K562 (cell line): ENCODE data around the gene URGCP. TPM values are rescaled to one million over a fixed set of nuclear protein-coding genes. Genes with fewer than 3 reads are reported as not detected.

ENCODE experiments used
- ARID1B ChIP-seq: fragments of 450-650 bp; IDR thresholded peaks from 2 replicates; pipeline ENCODE4 v1.6.1; 2016; ENCODE audit warnings: antibody characterized with exemption, mild to moderate bottlenecking, inconsistent platforms
- DIDO1 ChIP-seq: fragments of 450-650 bp; IDR thresholded peaks from 2 replicates; pipeline ENCODE4 v1.6.1; 2016; ENCODE audit warnings: low read depth, missing biosample characterization, missing genetic modification characterization
- ESRRB ChIP-seq: fragments of 250-450 bp; sonication (Bioruptor Pico); IDR thresholded peaks from 2 replicates; pipeline ENCODE4 v1.5.0; 2020; ENCODE audit warnings: mild to moderate bottlenecking, moderate library complexity, borderline replicate concordance
- GTF2F1 ChIP-seq: IDR thresholded peaks from 2 replicates; pipeline ENCODE4 v1.6.1; 2011; ENCODE audit warnings: low read depth, low read length, improper control_type of control experiment
- HINFP ChIP-seq: fragments of 450-650 bp; conservative IDR thresholded peaks from 2 replicates; pipeline ENCODE4 v1.6.1; 2016; ENCODE audit warnings: missing genetic modification characterization, low read depth, mild to moderate bottlenecking, control low read depth, missing compliant biosample characterization
- IFI16 ChIP-seq: fragments of 250-450 bp; sonication (Bioruptor Pico); IDR thresholded peaks from 2 replicates; pipeline ENCODE4 v2.1.2; 2022; ENCODE audit warnings: mild to moderate bottlenecking, inconsistent platforms
- ILF3 ChIP-seq: fragments of 450-650 bp; IDR thresholded peaks from 2 replicates; pipeline ENCODE4 v1.6.1; 2018; ENCODE audit warnings: antibody characterized with exemption, mild to moderate bottlenecking, moderate library complexity, borderline replicate concordance
- MAX ChIP-seq: sonication (generic); formaldehyde crosslinking; IDR thresholded peaks from 2 replicates; pipeline ENCODE4 v1.9.0; 2022; ENCODE audit warnings: mild to moderate bottlenecking, missing genetic modification reagents
- MTA1 ChIP-seq: fragments of 450-650 bp; IDR thresholded peaks from 2 replicates; pipeline ENCODE4 v1.6.1; 2017; ENCODE audit warnings: borderline replicate concordance
- POLR2B ChIP-seq: fragments of 450-650 bp; IDR thresholded peaks from 2 replicates; pipeline ENCODE4 v1.6.1; 2018; ENCODE audit warnings: low read depth; ENCODE audit not compliant: partially characterized antibody
- RBM17 ChIP-seq: fragments of 200-400 bp; formaldehyde crosslinking; IDR thresholded peaks from 2 replicates; pipeline ENCODE4 v1.6.1; 2017; ENCODE audit warnings: low read depth, mild to moderate bottlenecking, low read length, borderline replicate concordance
- RBM25 ChIP-seq: fragments of 200-400 bp; formaldehyde crosslinking; IDR thresholded peaks from 2 replicates; pipeline ENCODE4 v1.6.1; 2018; ENCODE audit warnings: low read length, low read depth, moderate library complexity; ENCODE audit not compliant: severe bottlenecking
- SAFB ChIP-seq: fragments of 200-400 bp; formaldehyde crosslinking; IDR thresholded peaks from 2 replicates; pipeline ENCODE4 v1.6.1; 2017; ENCODE audit warnings: low read depth, low read length, borderline replicate concordance
- SIN3A ChIP-seq, 2 experiments: fragments of 150-350 bp in 1 of 2; IDR thresholded peaks; 2 replicates each; pipeline ENCODE4 v1.6.1; 2011 to 2016; ENCODE audit warnings: borderline replicate concordance in 2 of 2, low read depth in 2 of 2, low read length in 2 of 2, mild to moderate bottlenecking in 2 of 2, moderate library complexity in 2 of 2; ENCODE audit not compliant: control insufficient read depth in 1 of 2
- SMARCA5 ChIP-seq: fragments of 450-650 bp; IDR thresholded peaks from 2 replicates; pipeline ENCODE4 v1.6.1; 2016
- ZBTB8A ChIP-seq: fragments of 450-650 bp; IDR thresholded peaks from 2 replicates; pipeline ENCODE4 v1.6.1; 2018; ENCODE audit warnings: mild to moderate bottlenecking, moderate library complexity; ENCODE audit not compliant: partially characterized antibody
- ZKSCAN8 ChIP-seq: fragments of 200-800 bp; sonication (Bioruptor generic); IDR thresholded peaks from 2 replicates; pipeline ENCODE4 v1.6.1; 2016; ENCODE audit warnings: missing genetic modification characterization, missing compliant biosample characterization
- ZNF124 ChIP-seq: sonication (generic); formaldehyde crosslinking; IDR thresholded peaks from 2 replicates; pipeline ENCODE4 v1.8.1; 2022; ENCODE audit warnings: missing genetic modification reagents
- ZNF785 ChIP-seq: fragments of 250-450 bp; sonication (Bioruptor Pico); IDR thresholded peaks from 2 replicates; pipeline ENCODE4 v1.4.0; 2020; ENCODE audit warnings: mild to moderate bottlenecking
- ZNF79 ChIP-seq: fragments of 250-450 bp; sonication (Bioruptor Pico); IDR thresholded peaks from 2 replicates; pipeline ENCODE4 v1.4.0; 2020; ENCODE audit warnings: low read depth, mild to moderate bottlenecking, moderate library complexity
- polyA plus RNA-seq, 8 experiments: library from polyadenylated mRNA; depleted of rRNA in 4 of 8; stranded (reverse) in 5 of 8; unstranded in 3 of 8; fragments of >200 nt; fragmentation: Nextera tagmentation in 2 of 8; fragmentation: Illumina TruSeq in 1 of 8; extraction: Ambion mirVana in 2 of 8; extraction: Trizol in 1 of 8; gene quantifications; 2 replicates each; pipeline versions ENCODE4 v1.2.1 to v1.2.3, GENCODE V29; 2011 to 2014; ENCODE audit warnings: inconsistent platforms in 1 of 8, missing spikeins in 1 of 8
- total RNA-seq, 7 experiments: library from RNA; depleted of rRNA in 6 of 7; stranded (reverse); fragments of >200 nt in 6 of 7; fragmentation: Illumina TruSeq in 2 of 7; extraction: Trizol in 2 of 7; gene quantifications; 2 replicates each; pipeline versions ENCODE4 v1.2.1 to v1.2.3, GENCODE V29; 2011 to 2021; ENCODE audit warnings: low replicate concordance in 1 of 7
- TF ChIP-seq, protein P1 (sequence below): fragments of 250-450 bp; sonication (Bioruptor Pico); IDR thresholded peaks from 2 replicates; pipeline ENCODE4 v1.5.0; 2021
- TF ChIP-seq, protein P2 (sequence below): sonication (generic); formaldehyde crosslinking; IDR thresholded peaks from 2 replicates; pipeline ENCODE4 v1.8.0; 2022; ENCODE audit warnings: mild to moderate bottlenecking, missing genetic modification reagents

The URGCP gene
- total and polyA plus RNA-seq, 9 of the 15 experiments (the other 6 are each of a cell fraction or from before 2014, with no cell fraction given) = 1.7 to 25.8 (median 12.5) TPM

- TF ChIP-seq IFI16 (CRISPR knock-in tag) (no peak), MTA1 (no peak), DIDO1 (no peak), ZNF79 (CRISPR knock-in tag) (no peak), GTF2F1 (no peak), ESRRB (CRISPR knock-in tag) (no peak), HINFP (tag) (no peak), ARID1B (no peak; the same call in 1 of the 2 replicates), POLR2B (peak; percentile 95), SIN3A (IDR thresholded peaks at IDR 0.05; ENCODE audit: borderline replicate concordance in 2 of 2, control insufficient read depth in 1 of 2, low read depth in 2 of 2, low read length in 2 of 2) (peak in 1 of 2 experiments; percentile 44; a peak in 1 of 4 replicates), ZKSCAN8 (no peak), ZNF785 (CRISPR knock-in tag) (no peak), ZBTB8A (no peak), SAFB (0 out of 2 replicates have a peak, but pooled peaks have one; percentile 34), MAX (CRISPR knock-in tag) (peak; percentile 99), RBM25 (no peak), RBM17 (no peak), SMARCA5 (no peak), ZNF124 (CRISPR knock-in tag) (no peak), ILF3 (no peak)
- TF ChIP-seq, protein P1, sequence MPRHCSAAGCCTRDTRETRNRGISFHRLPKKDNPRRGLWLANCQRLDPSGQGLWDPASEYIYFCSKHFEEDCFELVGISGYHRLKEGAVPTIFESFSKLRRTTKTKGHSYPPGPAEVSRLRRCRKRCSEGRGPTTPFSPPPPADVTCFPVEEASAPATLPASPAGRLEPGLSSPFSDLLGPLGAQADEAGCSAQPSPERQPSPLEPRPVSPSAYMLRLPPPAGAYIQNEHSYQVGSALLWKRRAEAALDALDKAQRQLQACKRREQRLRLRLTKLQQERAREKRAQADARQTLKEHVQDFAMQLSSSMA (CRISPR knock-in tag) = no peak
- TF ChIP-seq, protein P2, sequence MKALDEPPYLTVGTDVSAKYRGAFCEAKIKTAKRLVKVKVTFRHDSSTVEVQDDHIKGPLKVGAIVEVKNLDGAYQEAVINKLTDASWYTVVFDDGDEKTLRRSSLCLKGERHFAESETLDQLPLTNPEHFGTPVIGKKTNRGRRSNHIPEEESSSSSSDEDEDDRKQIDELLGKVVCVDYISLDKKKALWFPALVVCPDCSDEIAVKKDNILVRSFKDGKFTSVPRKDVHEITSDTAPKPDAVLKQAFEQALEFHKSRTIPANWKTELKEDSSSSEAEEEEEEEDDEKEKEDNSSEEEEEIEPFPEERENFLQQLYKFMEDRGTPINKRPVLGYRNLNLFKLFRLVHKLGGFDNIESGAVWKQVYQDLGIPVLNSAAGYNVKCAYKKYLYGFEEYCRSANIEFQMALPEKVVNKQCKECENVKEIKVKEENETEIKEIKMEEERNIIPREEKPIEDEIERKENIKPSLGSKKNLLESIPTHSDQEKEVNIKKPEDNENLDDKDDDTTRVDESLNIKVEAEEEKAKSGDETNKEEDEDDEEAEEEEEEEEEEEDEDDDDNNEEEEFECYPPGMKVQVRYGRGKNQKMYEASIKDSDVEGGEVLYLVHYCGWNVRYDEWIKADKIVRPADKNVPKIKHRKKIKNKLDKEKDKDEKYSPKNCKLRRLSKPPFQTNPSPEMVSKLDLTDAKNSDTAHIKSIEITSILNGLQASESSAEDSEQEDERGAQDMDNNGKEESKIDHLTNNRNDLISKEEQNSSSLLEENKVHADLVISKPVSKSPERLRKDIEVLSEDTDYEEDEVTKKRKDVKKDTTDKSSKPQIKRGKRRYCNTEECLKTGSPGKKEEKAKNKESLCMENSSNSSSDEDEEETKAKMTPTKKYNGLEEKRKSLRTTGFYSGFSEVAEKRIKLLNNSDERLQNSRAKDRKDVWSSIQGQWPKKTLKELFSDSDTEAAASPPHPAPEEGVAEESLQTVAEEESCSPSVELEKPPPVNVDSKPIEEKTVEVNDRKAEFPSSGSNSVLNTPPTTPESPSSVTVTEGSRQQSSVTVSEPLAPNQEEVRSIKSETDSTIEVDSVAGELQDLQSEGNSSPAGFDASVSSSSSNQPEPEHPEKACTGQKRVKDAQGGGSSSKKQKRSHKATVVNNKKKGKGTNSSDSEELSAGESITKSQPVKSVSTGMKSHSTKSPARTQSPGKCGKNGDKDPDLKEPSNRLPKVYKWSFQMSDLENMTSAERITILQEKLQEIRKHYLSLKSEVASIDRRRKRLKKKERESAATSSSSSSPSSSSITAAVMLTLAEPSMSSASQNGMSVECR = peak; percentile 82; the same call in 1 of the 2 replicates
These were observed 19.8 kb upstream of the URGCP start, which contains the start of gene UBE2D4 (continued) for GRCh38 chr7:43925984-43926797.
